Lower lobe of right lung (tissue), 2 donors: ENCODE data around the gene PPL. TPM values are rescaled to one million over a fixed set of nuclear protein-coding genes. Genes with fewer than 3 reads are reported as not detected.
"Not testable (repeated sequence)": the region's sequence is repeated elsewhere in the genome, so short reads cannot be mapped to it uniquely, and the experiment has no call there.

Experiments
- ATAC-seq, 2 donors: fragments of 200-7000 bp; cut with Tn5 transposase; one replicate each; pipeline ENCODE4 v1.9.1; 2020 to 2022; ENCODE audit warnings: mild to moderate bottlenecking in 2 of 2, moderate library complexity in 2 of 2
- DNase-seq: peaks from one replicate; pipeline ENCODE4 v3.0.0-alpha.2; 2020
- H3K27ac ChIP-seq: fragments of 200-600 bp; one replicate; pipeline ENCODE4 v1.8.0; 2022
- H3K27me3 ChIP-seq: fragments of 200-600 bp; one replicate; pipeline ENCODE4 v1.8.0; 2022; ENCODE audit warnings: low read depth
- H3K36me3 ChIP-seq: fragments of 200-600 bp; one replicate; pipeline ENCODE4 v1.8.0; 2022; ENCODE audit warnings: mild to moderate bottlenecking
- H3K4me1 ChIP-seq: fragments of 200-600 bp; one replicate; pipeline ENCODE4 v1.8.0; 2022
- H3K4me3 ChIP-seq: fragments of 200-600 bp; one replicate; pipeline ENCODE4 v1.8.0; 2022; ENCODE audit warnings: mild to moderate bottlenecking
- H3K9me3 ChIP-seq: fragments of 200-600 bp; one replicate; pipeline ENCODE4 v1.8.0; 2022
- CTCF ChIP-seq: fragments of 200-600 bp; IDR thresholded peaks from one replicate; pipeline ENCODE4 v1.8.0; 2022; ENCODE audit warnings: antibody characterized with exemption, mild to moderate bottlenecking
- intact Hi-C: fragments of 100-400 bp; cut with DNase I; formaldehyde crosslinking; loops from one replicate; pipeline ENCODE4 v1.11.0; 2022
- total RNA-seq: library from RNA; stranded (reverse); fragmentation: NEBNext Ultra II Directional; extraction: Animal tissue kit (Norgen Biotek cat#: 25700); gene quantifications from one replicate; pipeline ENCODE4 v1.2.1, GENCODE V29; 2021
- donor health status: DM: no; HTN: yes; CAD: no; lungs with severe emphysema.

The PPL gene
- total RNA-seq, 1 donor from 2014 or later, result 60.5 TPM

DNA sequence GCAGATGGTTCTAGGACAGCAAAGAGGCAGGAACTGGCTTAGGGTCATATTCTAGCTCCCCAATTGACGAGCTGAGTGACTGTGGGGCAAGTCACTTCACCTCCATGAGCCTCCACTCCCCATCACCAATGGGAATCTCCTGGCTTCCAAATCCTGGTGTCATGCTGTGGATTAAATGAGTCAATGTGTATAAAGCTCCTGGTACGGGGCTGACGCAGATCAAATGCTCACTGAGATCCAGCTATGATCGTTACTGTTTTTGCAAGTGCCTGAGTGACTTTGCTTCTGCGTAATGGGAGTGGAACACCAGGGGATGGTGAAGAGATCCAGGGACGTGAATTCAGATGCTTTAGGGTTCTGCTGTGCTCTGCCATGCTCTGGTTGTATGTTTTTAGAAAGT is 23.6 kb upstream of the PPL start:
- no peak for ATAC-seq
- H3K4me3 ChIP-seq, result no peak overlapping the region
- peaks cover 20% of the 10 kb centered on the region for H3K4me1 ChIP-seq
- H3K36me3 ChIP-seq, result no peaks in the 10 kb centered on the region
- TF ChIP-seq CTCF, result no peak
- no peak for DNase-seq
- no peaks in the 10 kb centered on the region for H3K9me3 ChIP-seq
- H3K27me3 ChIP-seq, result peaks cover 13% of the 10 kb centered on the region
- H3K27ac ChIP-seq, result no peak overlapping the region
- intact Hi-C loops, result no loop called here

GRCh38 chr16:4958510-4959438 is 21.8 kb upstream of the PPL start:
- Histone ChIP-seq H3K27me3 (peaks cover 13% of the 10 kb centered on the region), H3K9me3 (no peaks in the 10 kb centered on the region), H3K36me3 (no peaks in the 10 kb centered on the region), H3K27ac (no peak overlapping the region), H3K4me1 (peaks cover 22% of the 10 kb centered on the region), H3K4me3 (peak overlapping the region; percentile 57)
- TF ChIP-seq CTCF, result no peak
- DNase-seq (no peak), ATAC-seq (no peak)
- intact Hi-C loops, result no loop called here

DNA sequence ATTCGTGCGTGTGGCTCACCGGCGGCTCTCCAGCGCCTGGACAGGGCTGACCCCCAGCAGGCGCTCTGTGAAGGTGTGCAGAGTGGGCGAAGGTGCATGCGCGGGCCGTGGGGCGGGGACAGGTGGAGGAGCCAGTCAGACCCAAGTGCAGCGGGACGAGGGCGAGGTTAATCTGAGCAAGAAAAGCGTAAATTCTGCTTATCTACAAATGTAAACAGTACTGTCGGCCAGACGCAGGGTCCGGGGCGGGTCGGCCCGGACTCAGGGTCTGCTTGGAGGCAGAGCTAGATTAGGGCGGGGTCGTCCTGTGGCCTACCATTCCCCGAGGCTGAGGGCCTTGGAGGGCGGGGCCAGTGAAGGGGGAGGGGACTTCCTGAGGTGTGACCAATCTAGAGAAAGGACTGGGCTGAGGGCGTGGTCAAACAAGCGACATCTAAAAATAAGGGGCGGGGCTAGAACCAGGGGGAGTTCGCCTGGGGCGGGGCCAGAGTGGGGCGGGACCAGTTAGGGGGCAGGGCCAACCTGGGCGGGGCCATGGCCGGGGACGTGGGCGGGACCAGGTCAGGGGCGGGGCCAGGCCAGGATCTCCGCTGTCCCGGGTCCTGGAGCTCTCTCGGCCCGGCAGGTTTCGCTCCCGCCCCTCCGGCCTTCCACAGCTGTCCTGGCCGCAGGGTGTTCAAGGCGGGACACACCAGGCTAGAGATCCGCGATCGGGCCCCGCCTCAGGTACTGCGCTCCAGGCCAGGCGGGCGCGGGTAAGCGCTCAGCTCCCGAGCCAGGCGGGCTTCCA is 21.0 kb upstream of the PPL start, which contains the start of gene SEC14L5:
Gene SEC14L5 (plus strand): TSS at position 611 of the 790 bp plus-strand sequence. CDS start 994 bp downstream, outside the sequence.
- peak within 1 kb of the TSS; percentile 44 for H3K27ac ChIP-seq

DNA sequence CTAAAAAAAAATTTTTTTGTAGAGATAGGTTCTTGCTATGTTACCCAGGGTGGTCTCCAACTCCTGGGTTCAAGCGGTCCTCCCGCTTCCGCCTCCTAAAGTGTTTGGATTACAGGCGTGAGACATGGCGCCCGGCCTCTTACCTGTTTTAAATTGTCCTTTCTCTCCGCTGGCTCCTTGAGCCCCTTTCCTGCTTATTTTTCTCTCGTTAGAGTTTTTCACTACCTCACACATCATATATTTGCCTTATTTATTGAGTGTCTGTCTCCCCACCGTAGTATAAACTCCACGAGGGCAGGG is 20.4 kb upstream of the PPL start:
- Histone ChIP-seq H3K4me3 (peak overlapping the region; percentile 57), H3K4me1 (peaks cover 22% of the 10 kb centered on the region), H3K27ac (peak overlapping the region; percentile 44), H3K36me3 (no peaks in the 10 kb centered on the region), H3K27me3 (peaks cover 12% of the 10 kb centered on the region), H3K9me3 (no peaks in the 10 kb centered on the region)
- ATAC-seq, result peak in 1 of 2 donors; percentile 0
- DNase-seq, result no peak
- no peak for TF ChIP-seq CTCF
- intact Hi-C loops, result no loop called here

More for the DNA sequence above, 21.0 kb upstream of the PPL start, which contains the start of gene SEC14L5:
- Histone ChIP-seq H3K27me3 (peaks cover 13% of the 10 kb centered on the region), H3K9me3 (no peaks in the 10 kb centered on the region), H3K36me3 (no peaks in the 10 kb centered on the region), H3K4me1 (peaks cover 22% of the 10 kb centered on the region), H3K4me3 (peak within 1 kb of the TSS; percentile 57)
- no peak for TF ChIP-seq CTCF
- intact Hi-C loops, result no loop called here
- DNase-seq (peak; percentile 98), ATAC-seq (peak; percentile 96 to 98)

- no peak for DNase-seq
- peaks cover 22% of the 10 kb centered on the region for H3K4me1 ChIP-seq
- H3K4me3 ChIP-seq, result no peak overlapping the region
- no peak overlapping the region for H3K27ac ChIP-seq
- intact Hi-C loops, result no loop called here
- no peak for ATAC-seq
- no peaks in the 10 kb centered on the region for H3K36me3 ChIP-seq
- H3K9me3 ChIP-seq, result no peaks in the 10 kb centered on the region
- H3K27me3 ChIP-seq, result no peaks in the 10 kb centered on the region
- no peak for TF ChIP-seq CTCF
Observed at GRCh38 chr16:4954714-4955113, 17.8 kb upstream of the PPL start.

DNA sequence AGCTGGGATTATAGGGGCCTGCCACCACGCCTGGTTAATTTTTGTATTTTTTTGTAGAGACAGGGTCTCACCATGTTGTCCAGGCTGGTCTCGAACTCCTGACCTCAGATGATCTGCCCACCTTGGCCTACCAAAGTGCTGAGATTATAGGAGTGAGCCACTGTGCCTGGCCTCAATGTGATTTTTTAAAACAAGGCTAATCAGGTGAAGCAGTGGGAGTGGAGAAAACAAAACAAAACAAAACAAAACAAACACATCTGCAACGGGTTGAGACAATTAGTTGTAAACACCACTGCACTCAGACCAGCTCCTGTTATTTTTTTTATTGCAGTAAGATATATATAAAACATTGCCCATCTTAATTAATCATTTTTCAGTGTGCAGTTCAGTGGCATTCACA is 14.6 kb upstream of the PPL start:
- intact Hi-C loops, result not testable (repeated sequence)

More for the DNA sequence above, 14.6 kb upstream of the PPL start:
- ATAC-seq, H3K9me3 ChIP-seq, H3K4me3 ChIP-seq, H3K36me3 ChIP-seq, H3K27me3 ChIP-seq, H3K27ac ChIP-seq, DNase-seq: not testable (repeated sequence)
- peaks cover 10% of the 10 kb centered on the region for H3K4me1 ChIP-seq
